Psoas muscle (tissue), 8 donors: Measurements from ENCODE around the gene CACNA1F. TPM values are rescaled to one million over a fixed set of nuclear protein-coding genes. Genes with fewer than 3 reads are reported as not detected.
A peak's percentile ranks its signal among the peaks of the same experiment; 100 is the strongest.

ENCODE experiments used
- ATAC-seq, 4 donors: fragments of 200-7000 bp; cut with Tn5 transposase; one replicate each; pipeline ENCODE4 v1.9.1; 2020; ENCODE audit warnings: moderate library complexity in 3 of 4, mild to moderate bottlenecking in 2 of 4
- DNase-seq, 2 donors: peaks; one replicate each; pipeline ENCODE4 v3.0.0-alpha.2; 2020
- H3K27ac ChIP-seq: fragments of 200-600 bp; one replicate; pipeline ENCODE4 v1.8.0; 2022
- H3K27me3 ChIP-seq, 3 donors: fragments of 200-600 bp in 1 of 3; one replicate each; pipeline versions ENCODE4 v1.6.1 to v1.8.0; 2013 to 2022; ENCODE audit warnings: low read length in 2 of 3, mild to moderate bottlenecking in 2 of 3, moderate library complexity in 1 of 3; ENCODE audit not compliant: insufficient read depth in 3 of 3
- H3K36me3 ChIP-seq, 2 donors: fragments of 200-600 bp in 1 of 2; one replicate each; pipeline versions ENCODE4 v1.6.1 to v1.8.0; 2013 to 2022; ENCODE audit warnings: low read depth in 1 of 2, mild to moderate bottlenecking in 1 of 2, moderate library complexity in 1 of 2; ENCODE audit not compliant: insufficient read depth in 1 of 2
- H3K4me1 ChIP-seq: fragments of 200-600 bp; one replicate; pipeline ENCODE4 v1.8.0; 2022
- H3K4me3 ChIP-seq: fragments of 200-600 bp; one replicate; pipeline ENCODE4 v1.8.0; 2022; ENCODE audit warnings: mild to moderate bottlenecking
- H3K9me3 ChIP-seq: fragments of 200-600 bp; one replicate; pipeline ENCODE4 v1.8.0; 2022
- CTCF ChIP-seq: fragments of 200-600 bp; IDR thresholded peaks from one replicate; pipeline ENCODE4 v1.8.0; 2022; ENCODE audit warnings: antibody characterized with exemption
- WGBS, 3 donors: extraction: QIAGEN DNeasy Blood & Tissue Kit; methylation state at CpG; one replicate each; pipeline versions ENCODE4 v1.1.6 to v1.1.7; 2013; 5-methylcytosine and 5-hydroxymethylcytosine counted together
- intact Hi-C, 2 donors: fragments of 100-400 bp; cut with DNase I; formaldehyde crosslinking; loops; one replicate each; pipeline versions ENCODE4 v1.11.0 to v1.14.2; 2022
- polyA plus RNA-seq, 3 donors: library from polyadenylated mRNA; stranded (reverse); fragments of 200-250 nt; gene quantifications; one replicate each; pipeline ENCODE4 v1.2.3, GENCODE V29; 2013
- total RNA-seq, 4 donors: library from RNA; stranded (reverse); fragmentation: NEBNext Ultra II Directional in 2 of 4; extraction: Animal tissue kit (Norgen Biotek cat#: 25700) in 2 of 4; gene quantifications; one replicate each; pipeline versions ENCODE4 v1.2.1 to v1.2.4, GENCODE V29; 2021 to 2023
- donor health status: healthy with polysubstance abuse.
- donor health status: DM: no; HTN: no; CAD: no; lungs with moderate emphysema.
- donor health status: Bipolar disorder and iron deficiency.
- donor health status: healthy.
- donor health status: DM: yes; HTN: yes; CAD: no.
- donor health status: DM: no; HTN: no; CAD: no.
- donor health status: DM: no; HTN: no; CAD: no.
- donor health status: DM: yes; HTN: yes; CAD: no.

CACNA1F gene
- total and polyA plus RNA-seq, 7 donors: 0.01 to 0.12 (median 0.03) TPM; not detected in 3

- 28 to 56% (median 31%) methylated on average over 18 to 56 of the region's 56 CpGs for WGBS, 3 donors
- peak overlapping the region; percentile 24 for H3K4me3 ChIP-seq
- no peaks in the 10 kb centered on the region for H3K4me1 ChIP-seq
- no peaks in the 10 kb centered on the region for H3K36me3 ChIP-seq
- no peak for DNase-seq
- no peaks in the 10 kb centered on the region for H3K9me3 ChIP-seq
- TF ChIP-seq CTCF: no peak
- H3K27ac ChIP-seq: no peak overlapping the region
- intact Hi-C loops: no loop called here
- no peak for ATAC-seq
- peaks cover 0 to 6% (median 0%) of the 10 kb centered on the region in 3 donors for H3K27me3 ChIP-seq
Observed at GRCh38 chrX:49233887-49234555, 881 bp upstream of the CACNA1F start.

GRCh38 chrX:49232525-49232924 is 615 bp downstream of the CACNA1F start:
- peaks cover 0 to 9% (median 0%) of the 10 kb centered on the region in 3 donors for H3K27me3 ChIP-seq
- no peak overlapping the region for H3K4me3 ChIP-seq
- no peaks in the 10 kb centered on the region for H3K36me3 ChIP-seq
- no peak for TF ChIP-seq CTCF
- H3K27ac ChIP-seq: no peak overlapping the region
- DNase-seq (no peak), ATAC-seq (no peak)
- H3K9me3 ChIP-seq: no peaks in the 10 kb centered on the region
- no peaks in the 10 kb centered on the region for H3K4me1 ChIP-seq
- intact Hi-C loops: no loop called here
- 79 to 94% (median 90%) methylated on average over 2 of the region's 2 CpGs for WGBS, 3 donors

- no peaks in the 10 kb centered on the region for H3K9me3 ChIP-seq
- no peak for TF ChIP-seq CTCF
- WGBS, 3 donors: 86 to 93% (median 93%) methylated on average over 8 to 10 of the region's 10 CpGs
- no peaks in the 10 kb centered on the region for H3K36me3 ChIP-seq
- DNase-seq (no peak), ATAC-seq (no peak)
- no peaks in the 10 kb centered on the region for H3K4me1 ChIP-seq
- no peak overlapping the region for H3K4me3 ChIP-seq
- H3K27me3 ChIP-seq: peaks cover 0 to 13% (median 0%) of the 10 kb centered on the region in 3 donors
- intact Hi-C loops: no loop called here
- no peak overlapping the region for H3K27ac ChIP-seq
Observed at GRCh38 chrX:49231333-49232000, 1.7 kb downstream of the CACNA1F start.

GRCh38 chrX:49230500-49231232 is 2.5 kb downstream of the CACNA1F start:
- 6 to 40% (median 8%) methylated on average over 19 to 44 of the region's 44 CpGs for WGBS, 3 donors
- H3K27me3 ChIP-seq: peaks cover 0 to 13% (median 3%) of the 10 kb centered on the region in 3 donors
- no peak overlapping the region for H3K27ac ChIP-seq
- no peak for TF ChIP-seq CTCF
- H3K4me3 ChIP-seq: peak overlapping the region; percentile 44
- ATAC-seq (peak in 1 of 4 donors; percentile 41), DNase-seq (peak; percentile 64 to 72)
- no peaks in the 10 kb centered on the region for H3K36me3 ChIP-seq
- H3K4me1 ChIP-seq: no peaks in the 10 kb centered on the region
- intact Hi-C loops: no loop called here
- no peaks in the 10 kb centered on the region for H3K9me3 ChIP-seq
